T-helper 2 cell (primary cell): Measurements from ENCODE around the gene ATP13A2.

Experiments used
- DNase-seq, 5 experiments: peaks; one replicate each; pipeline versions ENCODE4 v3.0.0 to v3.0.0-alpha.2; 2012 to 2022

ATP13A2 gene

DNA sequence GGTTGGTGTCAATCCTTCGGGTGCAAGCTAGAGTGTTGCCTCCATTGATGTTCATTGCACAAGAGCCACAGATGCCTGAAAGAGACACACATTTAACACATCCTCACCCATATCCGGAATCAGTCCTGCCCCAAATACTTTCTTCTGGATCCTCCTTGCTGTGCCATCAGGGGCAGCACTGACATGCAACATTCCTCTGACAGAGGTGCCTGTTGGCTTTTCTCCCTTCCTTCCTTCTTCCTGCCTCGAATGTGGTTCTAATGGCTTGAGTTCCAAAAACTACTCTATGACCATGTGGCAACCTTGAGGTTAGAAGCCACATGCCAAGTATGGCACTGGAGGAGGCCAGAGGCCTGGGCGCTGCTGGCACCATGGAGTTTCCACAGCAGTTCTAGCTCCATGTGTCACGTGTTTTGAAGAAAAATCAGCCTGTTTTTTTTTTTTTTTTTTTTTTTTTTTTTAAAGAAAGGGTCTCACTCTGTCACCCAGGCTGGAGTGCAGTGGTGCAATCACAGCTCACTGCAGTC, 17.0 kb upstream of the ATP13A2 start:
- no peak for DNase-seq

- DNase-seq, result no peak
Measured at GRCh38 chr1:17027900-17028299, 16.2 kb upstream of the ATP13A2 start.

DNA sequence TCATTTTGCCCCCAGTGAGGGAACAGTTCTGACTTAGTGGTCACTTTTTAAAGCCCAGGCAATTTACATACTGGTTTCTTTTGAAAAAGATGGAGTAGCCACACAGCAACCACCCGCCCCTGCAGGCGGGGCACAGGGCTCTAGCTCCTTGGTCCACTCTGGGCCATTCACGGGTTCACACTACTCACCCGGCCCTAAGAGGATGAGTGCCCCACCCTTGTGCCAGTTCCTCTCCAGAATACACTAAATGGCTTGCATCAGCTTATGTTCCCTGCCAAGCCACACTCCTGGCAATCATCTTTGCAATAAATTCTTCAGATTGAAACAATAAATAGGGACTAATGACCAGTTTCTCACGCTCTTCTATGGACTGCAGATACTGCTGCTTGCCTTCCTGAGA, 15.7 kb upstream of the ATP13A2 start:
- no peak for DNase-seq

DNA sequence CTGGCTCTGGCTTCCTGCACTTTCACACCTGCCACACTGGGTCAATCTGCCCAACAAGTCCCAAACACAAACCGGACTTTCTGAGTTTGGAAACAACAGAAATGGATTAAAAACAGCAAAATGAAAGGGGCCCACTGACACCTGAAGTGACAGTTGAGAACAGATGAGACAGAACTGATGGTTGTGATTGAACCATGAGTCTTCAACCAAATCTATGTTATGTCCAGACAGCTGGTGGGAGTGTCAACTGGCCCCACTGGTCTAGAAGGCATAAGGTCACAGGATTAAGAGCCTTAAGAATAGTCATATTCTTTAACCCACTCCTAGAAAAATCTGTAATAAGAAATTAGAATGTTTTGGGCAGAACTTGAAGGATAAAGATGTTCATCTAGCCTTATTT, 13.0 kb upstream of the ATP13A2 start:
- DNase-seq, result no peak

DNA sequence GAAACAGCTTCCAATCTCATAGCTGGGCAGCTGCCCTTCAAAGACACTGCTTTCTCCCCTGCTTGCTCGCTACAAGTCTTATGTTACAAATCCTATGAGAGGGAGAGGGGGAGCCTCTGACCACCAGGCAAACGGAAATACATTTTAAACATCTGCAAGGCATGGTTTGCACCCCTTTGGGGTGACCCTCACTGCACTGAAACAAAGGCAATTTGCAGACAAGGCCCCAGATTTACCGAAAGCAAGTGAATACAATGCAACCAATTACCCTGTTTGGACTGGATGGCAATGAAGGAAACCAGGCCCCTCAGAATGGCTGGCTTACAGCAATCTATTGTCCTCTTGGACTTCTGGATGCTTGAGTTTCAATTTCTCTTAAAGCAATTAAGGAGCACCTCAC, 11.8 kb upstream of the ATP13A2 start:
- no peak for DNase-seq

- DNase-seq, result no peak
Measured at GRCh38 chr1:17023102-17023501, 11.4 kb upstream of the ATP13A2 start.

GRCh38 chr1:17021896-17022295, 10.2 kb upstream of the ATP13A2 start:
- no peak for DNase-seq

GRCh38 chr1:17020502-17020901, 8.8 kb upstream of the ATP13A2 start:
- no peak for DNase-seq

DNA sequence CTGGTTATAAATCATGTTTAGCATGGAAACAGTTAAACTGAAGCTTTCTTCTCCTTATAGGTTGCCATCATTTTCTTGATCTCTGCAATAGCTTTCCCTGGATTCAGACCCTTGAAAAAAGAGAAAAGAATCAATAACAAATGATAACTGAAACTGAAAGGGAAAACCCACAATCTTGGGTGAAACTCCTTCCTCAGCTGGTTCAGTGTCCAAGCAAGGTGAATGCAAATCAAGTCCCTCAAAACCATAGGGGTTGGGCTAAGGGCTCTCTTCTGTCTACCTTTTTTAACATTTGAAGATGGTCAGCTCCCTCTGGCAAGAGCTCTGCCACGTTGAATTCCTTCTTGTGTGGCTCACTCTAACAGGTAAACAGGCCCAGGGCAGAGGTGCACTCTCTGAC, 7.1 kb upstream of the ATP13A2 start:
- DNase-seq, result no peak

- no peak for DNase-seq
Measured at GRCh38 chr1:17017435-17017834, 5.7 kb upstream of the ATP13A2 start.

- no peak for DNase-seq
Measured at GRCh38 chr1:17016317-17016661, 4.6 kb upstream of the ATP13A2 start.

DNA sequence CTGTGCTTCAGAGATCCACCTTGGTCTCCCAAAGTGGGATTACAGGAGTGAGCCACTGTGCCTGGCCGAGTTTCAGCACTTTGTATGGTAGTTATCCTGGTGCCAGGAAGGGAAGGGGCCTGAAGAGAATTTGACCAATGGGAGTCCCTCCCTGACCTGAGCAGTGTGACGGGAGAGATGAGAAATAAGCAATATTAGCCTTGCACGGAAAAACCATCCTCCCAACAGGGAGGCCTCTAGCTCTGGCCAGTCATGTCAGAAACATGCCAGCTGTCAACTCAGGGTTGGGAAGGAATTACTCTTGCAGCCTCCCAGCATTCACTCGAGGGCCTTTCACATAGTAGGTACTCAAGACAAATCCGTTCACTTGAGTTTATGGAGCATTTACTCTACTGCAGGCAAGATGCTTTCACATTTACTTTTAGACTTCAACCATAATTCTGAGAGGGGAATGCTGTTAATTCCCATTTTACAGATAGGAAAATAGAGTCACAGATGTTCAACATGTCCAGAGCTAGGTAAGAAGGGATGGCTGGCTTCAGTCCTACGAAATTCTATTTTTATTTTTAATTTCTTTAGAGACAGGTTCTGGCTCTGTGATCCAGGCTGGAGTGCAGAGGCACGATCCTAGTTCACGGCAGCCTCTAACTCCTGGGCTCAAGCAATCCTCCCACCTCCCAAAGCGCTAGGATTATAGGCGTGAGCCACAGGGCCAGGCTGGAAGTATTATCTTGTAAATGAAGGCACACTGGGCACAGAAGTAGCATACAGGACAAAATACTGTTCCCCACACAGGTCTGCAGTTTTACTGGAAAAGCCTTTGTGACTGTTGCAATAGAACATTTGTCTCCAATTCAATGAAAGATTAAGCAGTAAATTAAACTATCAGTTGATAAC, 3.2 kb upstream of the ATP13A2 start:
- no peak for DNase-seq

GRCh38 chr1:17013491-17014320, 2.0 kb upstream of the ATP13A2 start:
- no peak for DNase-seq

- DNase-seq, result no peak
Measured at GRCh38 chr1:17012775-17013490, 1.2 kb upstream of the ATP13A2 start.

DNA sequence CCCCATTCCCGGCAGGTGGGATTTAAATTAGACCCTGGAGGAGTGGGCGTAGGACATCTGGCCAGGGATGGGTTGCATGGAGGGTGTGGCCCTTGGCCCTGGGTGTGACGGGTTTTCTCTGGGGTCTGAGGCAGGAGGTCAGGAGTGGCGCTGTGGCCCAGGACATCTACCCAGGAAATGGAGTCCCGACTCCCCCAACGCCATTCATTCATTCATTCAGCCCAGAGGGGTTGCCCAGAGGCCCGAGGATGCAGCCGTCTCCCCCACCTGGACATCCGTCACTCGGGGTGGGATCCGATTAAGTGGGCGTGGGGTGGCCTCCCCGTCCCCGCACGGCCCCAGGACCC, 663 bp downstream of the ATP13A2 start:
- no peak for DNase-seq

DNA sequence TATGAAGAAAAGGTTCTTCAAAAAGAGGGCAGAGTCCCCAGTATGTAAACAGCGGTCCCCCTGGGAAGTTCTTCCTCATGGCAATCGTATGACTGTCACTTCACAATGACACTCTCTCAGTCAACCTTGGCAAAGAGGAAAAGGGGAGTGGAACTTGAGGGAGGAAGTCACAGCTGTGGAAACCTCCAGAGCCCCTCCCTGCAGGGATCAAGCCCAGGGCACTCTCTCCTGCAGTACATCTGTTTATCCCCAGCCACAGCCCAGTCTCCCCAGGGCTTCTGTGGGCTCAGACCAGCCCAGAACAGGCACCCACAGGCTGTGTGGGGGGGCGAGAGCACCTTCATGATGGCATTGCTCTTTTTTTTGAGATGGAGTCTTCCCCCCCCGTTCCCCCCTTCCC, 2.0 kb downstream of the ATP13A2 start:
- no peak for DNase-seq

GRCh38 chr1:17008208-17008855, 3.4 kb downstream of the ATP13A2 start:
- DNase-seq, result no peak

DNA sequence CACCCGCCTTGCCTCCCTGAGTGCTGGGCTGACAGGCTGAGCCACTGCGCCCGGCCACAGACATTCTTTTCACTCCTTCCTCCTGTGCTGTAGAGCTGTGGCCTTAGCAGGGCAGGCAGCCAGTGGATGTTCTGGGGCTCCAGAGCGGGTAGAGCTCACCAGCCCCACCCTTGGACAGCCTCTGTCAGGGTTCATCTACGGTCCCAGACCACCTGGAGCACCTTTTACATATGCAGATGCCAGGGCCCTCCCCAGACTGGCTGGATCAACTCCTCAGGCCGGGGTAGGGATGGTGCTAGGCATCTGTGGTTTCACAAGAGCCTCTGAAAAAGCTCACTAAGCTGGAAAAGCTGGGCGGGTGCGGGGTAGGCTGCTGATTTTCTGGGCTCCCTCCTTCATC, 4.6 kb downstream of the ATP13A2 start:
- DNase-seq, result no peak

DNA sequence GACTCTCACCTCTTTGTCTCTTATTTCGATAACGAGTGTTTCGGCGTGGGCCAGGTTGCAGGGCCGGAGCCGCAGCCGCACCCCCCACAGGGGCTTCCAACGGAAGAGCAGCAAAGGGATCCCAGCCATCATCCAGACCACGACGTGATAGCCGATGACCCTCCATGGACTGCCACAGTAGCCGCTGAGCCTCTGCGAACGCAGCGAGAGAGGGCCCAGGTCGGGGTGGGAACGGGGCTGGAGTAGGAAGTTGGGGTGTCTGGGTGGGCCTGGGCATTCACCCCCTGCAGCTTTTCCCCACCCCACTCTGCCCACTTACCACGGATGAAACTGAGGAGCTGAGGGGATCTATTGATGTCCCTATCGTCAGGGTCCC, 6.4 kb downstream of the ATP13A2 start:
- no peak for DNase-seq

DNA sequence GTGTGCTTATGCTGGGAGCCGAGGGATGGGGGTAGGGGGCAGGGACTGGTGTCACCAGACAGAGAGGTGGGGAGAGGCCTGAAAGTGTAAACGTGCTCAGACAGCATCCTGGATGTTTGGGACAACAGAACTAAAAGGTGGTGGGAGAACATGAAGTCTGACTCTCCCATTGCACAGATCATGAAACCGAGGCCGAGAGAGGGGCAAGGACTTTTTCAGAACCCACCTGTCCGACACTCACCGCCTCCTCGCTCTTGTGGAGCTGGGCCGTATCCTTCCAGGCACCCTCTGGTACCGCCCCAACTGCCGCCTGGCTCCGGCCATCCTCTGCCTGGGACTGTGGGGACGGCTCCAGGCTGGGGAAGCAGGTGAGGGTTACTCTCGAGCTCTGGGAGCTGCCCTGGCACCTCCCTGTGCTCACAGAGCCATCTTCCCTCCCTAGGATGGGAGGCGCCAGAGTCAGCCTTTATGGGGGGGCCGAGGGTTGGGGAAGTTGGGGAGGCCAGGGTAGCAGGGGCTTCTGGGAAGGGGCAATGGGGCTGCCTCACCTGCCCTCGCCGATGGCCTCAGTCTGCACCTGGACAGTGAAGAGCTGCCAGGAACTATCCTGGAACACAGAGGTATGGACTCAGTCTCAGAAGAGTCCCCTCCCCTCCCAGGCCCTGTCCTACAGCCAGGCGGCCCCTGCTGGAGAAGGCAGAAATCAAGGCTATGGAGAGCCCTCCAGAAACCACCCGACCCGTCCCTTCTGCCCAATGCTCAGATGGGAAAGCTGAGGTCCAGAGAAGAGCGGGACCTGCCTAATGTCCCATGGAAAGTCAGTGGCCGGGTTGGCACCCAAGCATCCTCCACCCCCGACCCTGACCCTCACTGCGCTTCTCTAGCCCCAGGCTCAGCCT, 7.0 kb downstream of the ATP13A2 start:
- no peak for DNase-seq

- no peak for DNase-seq
Measured at GRCh38 chr1:17002524-17002902, 9.2 kb downstream of the ATP13A2 start.
